NB4 (cell line): ENCODE measurements around the gene CLEC2A.

Source experiments
- CTCF ChIP-seq: IDR thresholded peaks from one replicate; pipeline ENCODE4 v1.5.1; 2012; ENCODE audit warnings: low read depth, low read length
- POLR2A ChIP-seq: IDR thresholded peaks from 2 replicates; pipeline ENCODE4 v1.6.1; 2011; ENCODE audit warnings: mild to moderate bottlenecking; ENCODE audit not compliant: insufficient read length; ENCODE audit errors: extremely low read depth

- TF ChIP-seq CTCF (no peak), POLR2A (no peak)
Measured at GRCh38 chr12:9919443-9919842, 12.7 kb downstream of the CLEC2A start.
